Epithelial cell of proximal tubule (primary cell): ENCODE data around the gene LRRC45. TPM values are rescaled to one million over a fixed set of nuclear protein-coding genes. Genes with fewer than 3 reads are reported as not detected.

Experiments used
- DNase-seq: peaks from one replicate; pipeline ENCODE4 v3.0.0-alpha.2; 2011; ENCODE audit warnings: low read depth
- H3K4me3 ChIP-seq: 2 replicates; pipeline ENCODE4 v1.5.1; 2011; ENCODE audit warnings: low read depth, mild to moderate bottlenecking, low read length
- total RNA-seq: library from RNA; depleted of rRNA; stranded (reverse); fragments of >200 nt; gene quantifications from 2 replicates; pipeline ENCODE4 v1.2.3, GENCODE V29; 2015
- TF ChIP-seq, protein P1 (sequence below): conservative IDR thresholded peaks from 2 replicates; pipeline ENCODE4 v1.5.1; 2012; ENCODE audit warnings: low read depth, mild to moderate bottlenecking, low read length

The LRRC45 gene
- total RNA-seq, 1 donor from 2014 or later: 44.5 TPM

DNA sequence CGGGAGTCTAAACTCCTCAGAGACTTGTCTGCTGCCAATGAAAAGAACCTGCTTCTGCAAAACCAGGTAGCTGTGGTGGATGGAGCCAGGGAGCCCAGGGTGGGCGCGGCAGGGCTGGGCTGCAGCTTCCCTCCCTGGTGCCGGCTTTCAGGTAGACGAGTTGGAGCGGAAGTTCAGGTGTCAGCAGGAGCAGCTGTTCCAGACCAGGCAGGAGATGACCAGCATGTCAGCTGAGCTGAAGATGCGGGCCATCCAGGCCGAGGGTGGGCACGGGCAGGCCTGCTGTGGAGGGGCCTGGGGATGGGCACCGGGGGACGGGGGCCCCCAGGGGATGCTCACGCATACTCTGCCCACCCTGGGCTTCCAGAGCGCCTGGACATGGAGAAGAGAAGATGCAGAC is 5.1 kb downstream of the LRRC45 start:
- DNase-seq: no peak
- no peak overlapping the region for H3K4me3 ChIP-seq
- TF ChIP-seq, protein P1, sequence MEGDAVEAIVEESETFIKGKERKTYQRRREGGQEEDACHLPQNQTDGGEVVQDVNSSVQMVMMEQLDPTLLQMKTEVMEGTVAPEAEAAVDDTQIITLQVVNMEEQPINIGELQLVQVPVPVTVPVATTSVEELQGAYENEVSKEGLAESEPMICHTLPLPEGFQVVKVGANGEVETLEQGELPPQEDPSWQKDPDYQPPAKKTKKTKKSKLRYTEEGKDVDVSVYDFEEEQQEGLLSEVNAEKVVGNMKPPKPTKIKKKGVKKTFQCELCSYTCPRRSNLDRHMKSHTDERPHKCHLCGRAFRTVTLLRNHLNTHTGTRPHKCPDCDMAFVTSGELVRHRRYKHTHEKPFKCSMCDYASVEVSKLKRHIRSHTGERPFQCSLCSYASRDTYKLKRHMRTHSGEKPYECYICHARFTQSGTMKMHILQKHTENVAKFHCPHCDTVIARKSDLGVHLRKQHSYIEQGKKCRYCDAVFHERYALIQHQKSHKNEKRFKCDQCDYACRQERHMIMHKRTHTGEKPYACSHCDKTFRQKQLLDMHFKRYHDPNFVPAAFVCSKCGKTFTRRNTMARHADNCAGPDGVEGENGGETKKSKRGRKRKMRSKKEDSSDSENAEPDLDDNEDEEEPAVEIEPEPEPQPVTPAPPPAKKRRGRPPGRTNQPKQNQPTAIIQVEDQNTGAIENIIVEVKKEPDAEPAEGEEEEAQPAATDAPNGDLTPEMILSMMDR: no peak

DNA sequence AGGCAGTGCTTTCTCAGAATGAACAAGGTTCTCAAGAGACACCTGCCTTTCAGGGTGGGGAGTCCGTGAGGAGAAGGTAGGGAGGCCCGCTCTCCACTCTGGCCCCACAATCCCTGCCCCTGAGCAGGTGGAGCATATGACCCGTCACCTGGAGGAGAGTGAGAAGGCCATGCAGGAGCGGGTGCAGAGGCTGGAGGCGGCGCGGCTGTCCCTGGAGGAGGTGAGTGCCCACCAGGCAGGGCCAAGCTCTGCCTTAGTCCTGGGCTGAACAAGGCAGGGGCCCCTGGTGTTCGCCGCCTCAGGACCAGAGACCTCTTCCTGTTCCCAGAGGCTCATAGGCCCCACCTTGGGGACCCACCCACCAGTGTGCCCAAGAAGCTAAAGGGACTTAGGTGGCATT is 5.9 kb downstream of the LRRC45 start:
- DNase-seq: no peak

DNA sequence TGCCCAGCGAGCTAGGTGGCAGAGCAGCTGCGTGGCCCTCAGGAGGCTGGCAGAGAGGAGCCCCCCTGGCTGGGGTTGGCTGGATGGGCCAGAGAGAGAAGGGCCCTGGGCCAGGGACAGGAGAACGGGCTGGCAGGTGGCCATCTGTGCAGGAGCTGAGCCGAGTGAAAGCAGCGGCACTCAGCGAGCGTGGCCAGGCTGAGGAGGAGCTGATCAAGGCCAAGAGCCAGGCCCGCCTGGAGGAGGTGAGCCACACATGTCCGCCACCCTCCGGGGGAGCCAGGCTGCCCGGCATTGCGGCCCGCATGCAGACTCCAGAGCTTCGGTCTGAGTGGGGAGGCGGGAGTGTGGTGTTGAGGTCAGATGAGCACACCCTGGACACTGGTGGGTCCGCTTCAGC is 6.3 kb downstream of the LRRC45 start:
- no peak overlapping the region for H3K4me3 ChIP-seq

More for the DNA sequence above, 5.9 kb downstream of the LRRC45 start:
- TF ChIP-seq, protein P1: no peak
- no peak overlapping the region for H3K4me3 ChIP-seq

DNA sequence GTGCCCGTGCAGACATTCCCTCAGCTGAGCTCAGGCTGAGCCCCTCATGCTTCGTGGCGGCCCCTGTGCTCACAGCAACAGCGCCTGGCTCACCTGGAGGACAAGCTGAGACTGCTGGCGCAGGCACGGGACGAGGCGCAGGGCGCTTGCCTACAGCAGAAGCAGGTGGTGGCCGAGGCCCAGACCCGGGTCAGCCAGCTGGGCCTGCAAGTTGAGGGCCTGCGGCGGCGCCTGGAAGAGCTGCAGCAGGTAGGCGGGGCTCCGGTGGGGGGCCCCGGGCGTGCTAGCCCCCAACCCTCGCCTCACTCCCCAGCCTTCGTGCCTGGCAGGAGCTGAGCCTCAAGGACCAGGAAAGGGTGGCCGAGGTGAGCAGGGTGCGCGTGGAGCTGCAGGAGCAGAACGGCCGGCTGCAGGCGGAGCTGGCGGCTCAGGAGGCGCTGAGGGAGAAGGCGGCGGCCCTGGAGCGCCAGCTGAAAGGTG is 6.9 kb downstream of the LRRC45 start:
- TF ChIP-seq, protein P1: no peak
- no peak for DNase-seq
- no peak overlapping the region for H3K4me3 ChIP-seq

More for the DNA sequence above, 6.3 kb downstream of the LRRC45 start:
- DNase-seq: no peak
- TF ChIP-seq, protein P1: no peak

DNA sequence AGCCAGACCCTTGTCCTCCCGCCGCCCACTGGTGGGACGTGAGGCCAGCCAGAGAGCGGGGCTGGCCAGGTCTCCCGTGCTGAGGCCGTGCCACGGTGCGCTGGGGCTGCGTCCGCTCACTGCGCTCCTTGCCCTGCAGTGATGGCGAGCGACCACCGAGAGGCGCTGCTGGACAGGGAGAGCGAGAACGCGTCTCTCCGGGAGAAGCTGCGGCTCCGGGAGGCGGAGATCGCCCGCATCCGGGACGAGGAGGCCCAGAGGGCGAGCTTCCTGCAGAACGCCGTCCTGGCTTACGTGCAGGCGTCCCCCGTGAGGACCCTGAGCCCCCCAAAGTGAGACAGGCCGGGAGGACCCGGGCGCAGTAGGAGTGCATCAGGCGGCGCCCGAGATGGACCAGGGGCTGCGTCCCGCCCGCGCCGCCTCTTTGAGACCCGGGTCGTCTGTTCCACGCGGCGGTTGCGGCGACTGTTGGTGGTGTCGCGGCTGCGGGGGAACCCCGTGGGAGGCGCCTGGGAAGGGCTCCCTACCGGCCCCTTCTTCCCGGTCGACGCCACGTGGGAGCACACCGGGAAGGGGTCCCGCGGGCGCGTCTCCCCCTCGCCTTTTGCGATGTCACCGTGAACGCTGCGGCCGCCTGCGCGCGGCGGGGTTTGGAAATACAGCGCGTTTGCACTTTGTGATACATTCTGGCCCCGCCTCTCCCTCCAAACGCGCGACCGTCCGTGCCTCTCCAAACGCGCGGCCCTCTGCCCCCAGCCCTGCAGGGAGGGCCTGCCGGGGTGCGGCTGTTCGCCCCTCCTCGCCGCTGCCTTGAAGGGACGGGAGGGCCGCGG is 7.6 kb downstream of the LRRC45 start:
- TF ChIP-seq, protein P1: peak; percentile 43
- peak; percentile 13 for DNase-seq
- H3K4me3 ChIP-seq: peak overlapping the region; percentile 57

DNA sequence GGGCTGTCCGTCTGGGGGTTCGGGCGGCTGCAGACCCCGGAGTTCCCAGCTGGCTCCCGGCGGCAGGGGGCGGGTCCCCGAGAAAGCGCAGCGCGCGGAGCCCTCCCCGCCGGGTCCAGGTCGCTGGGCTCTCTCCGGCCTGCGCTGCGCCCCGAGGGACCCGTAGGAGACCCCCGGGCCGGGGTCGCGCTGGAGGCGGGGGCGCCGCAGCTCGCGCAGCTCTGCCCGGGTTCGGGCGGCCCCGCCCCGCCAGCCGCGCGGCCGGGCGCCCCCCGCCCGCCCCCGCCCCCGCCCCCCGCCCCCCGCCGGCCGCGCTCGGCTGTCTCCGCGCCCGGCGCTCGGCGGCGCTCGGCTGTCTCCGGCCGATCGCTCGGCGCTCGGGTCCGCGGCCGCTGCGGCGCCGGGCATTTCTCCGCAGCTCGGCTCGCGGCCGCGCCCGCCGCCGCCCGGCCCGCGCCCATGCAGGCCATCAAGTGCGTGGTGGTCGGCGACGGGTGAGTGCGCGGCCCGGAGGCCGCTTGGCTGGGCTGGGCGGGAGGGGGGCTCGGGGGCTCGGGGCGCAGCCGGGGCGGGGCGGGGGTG is 8.3 kb downstream of the LRRC45 start, which contains the start of gene RAC3:
Gene RAC3, plus strand, starts transcription at position 376 of the 582 bp plus-strand sequence. Its CDS starts 84 bp downstream, at position 460.
- TF ChIP-seq, protein P1: no peak
- peak within 1 kb of the TSS; percentile 62 for H3K4me3 ChIP-seq
- DNase-seq: no peak
